Kidney epithelial cell (primary cell): ENCODE measurements around the gene ITPK1. TPM values are rescaled to one million over a fixed set of nuclear protein-coding genes. Genes with fewer than 3 reads are reported as not detected.

Source experiments
- DNase-seq: peaks from one replicate; pipeline ENCODE4 v3.0.0-alpha.2; 2010; ENCODE audit warnings: low read depth
- H3K27me3 ChIP-seq: 2 replicates; pipeline ENCODE4 v1.6.0; 2011; ENCODE audit warnings: low read length; ENCODE audit not compliant: control insufficient read depth, insufficient read depth
- H3K36me3 ChIP-seq: 2 replicates; pipeline ENCODE4 v1.5.1; 2011; ENCODE audit warnings: low read length; ENCODE audit not compliant: control insufficient read depth, insufficient read depth
- H3K4me3 ChIP-seq: 2 replicates; pipeline ENCODE4 v1.5.1; 2011; ENCODE audit warnings: low read depth, mild to moderate bottlenecking, control low read depth, low read length
- total RNA-seq: library from RNA; depleted of rRNA; stranded (reverse); fragments of >200 nt; gene quantifications from 2 replicates; pipeline ENCODE4 v1.2.3, GENCODE V29; 2015
- TF ChIP-seq, protein P1 (sequence below): IDR thresholded peaks from 2 replicates; pipeline ENCODE4 v1.5.1; 2011; ENCODE audit warnings: mild to moderate bottlenecking, moderate library complexity, low read length, control low read depth, inconsistent platforms; ENCODE audit not compliant: insufficient read depth, poor library complexity, severe bottlenecking

Gene ITPK1
- total RNA-seq, 1 donor from 2014 or later = 21.3 TPM

DNA sequence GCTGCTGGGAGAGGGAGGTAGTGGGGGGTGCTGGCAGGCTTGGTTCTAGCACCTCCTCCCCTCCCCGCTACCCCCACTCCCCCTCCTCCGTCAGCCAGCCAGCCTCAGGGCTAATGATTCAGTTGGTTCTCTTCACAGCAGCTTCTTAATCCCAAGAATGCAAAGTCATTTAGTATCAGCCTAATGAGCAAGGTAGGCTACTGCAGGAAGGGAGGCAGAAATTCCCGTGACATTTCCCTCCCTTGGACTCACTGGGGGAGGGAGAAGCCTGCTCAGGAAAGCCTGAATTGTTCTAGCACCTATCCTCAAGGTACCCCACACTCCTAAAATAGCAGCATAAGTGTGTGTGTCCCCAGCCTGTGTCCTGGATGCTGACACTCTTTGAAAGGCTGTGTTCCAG is 29.8 kb downstream of the ITPK1 start:
- DNase-seq = peak; percentile 50
- no peaks in the 10 kb centered on the region for H3K27me3 ChIP-seq
- TF ChIP-seq, protein P1, sequence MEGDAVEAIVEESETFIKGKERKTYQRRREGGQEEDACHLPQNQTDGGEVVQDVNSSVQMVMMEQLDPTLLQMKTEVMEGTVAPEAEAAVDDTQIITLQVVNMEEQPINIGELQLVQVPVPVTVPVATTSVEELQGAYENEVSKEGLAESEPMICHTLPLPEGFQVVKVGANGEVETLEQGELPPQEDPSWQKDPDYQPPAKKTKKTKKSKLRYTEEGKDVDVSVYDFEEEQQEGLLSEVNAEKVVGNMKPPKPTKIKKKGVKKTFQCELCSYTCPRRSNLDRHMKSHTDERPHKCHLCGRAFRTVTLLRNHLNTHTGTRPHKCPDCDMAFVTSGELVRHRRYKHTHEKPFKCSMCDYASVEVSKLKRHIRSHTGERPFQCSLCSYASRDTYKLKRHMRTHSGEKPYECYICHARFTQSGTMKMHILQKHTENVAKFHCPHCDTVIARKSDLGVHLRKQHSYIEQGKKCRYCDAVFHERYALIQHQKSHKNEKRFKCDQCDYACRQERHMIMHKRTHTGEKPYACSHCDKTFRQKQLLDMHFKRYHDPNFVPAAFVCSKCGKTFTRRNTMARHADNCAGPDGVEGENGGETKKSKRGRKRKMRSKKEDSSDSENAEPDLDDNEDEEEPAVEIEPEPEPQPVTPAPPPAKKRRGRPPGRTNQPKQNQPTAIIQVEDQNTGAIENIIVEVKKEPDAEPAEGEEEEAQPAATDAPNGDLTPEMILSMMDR = no peak
- H3K4me3 ChIP-seq = no peak overlapping the region
- no peaks in the 10 kb centered on the region for H3K36me3 ChIP-seq

DNA sequence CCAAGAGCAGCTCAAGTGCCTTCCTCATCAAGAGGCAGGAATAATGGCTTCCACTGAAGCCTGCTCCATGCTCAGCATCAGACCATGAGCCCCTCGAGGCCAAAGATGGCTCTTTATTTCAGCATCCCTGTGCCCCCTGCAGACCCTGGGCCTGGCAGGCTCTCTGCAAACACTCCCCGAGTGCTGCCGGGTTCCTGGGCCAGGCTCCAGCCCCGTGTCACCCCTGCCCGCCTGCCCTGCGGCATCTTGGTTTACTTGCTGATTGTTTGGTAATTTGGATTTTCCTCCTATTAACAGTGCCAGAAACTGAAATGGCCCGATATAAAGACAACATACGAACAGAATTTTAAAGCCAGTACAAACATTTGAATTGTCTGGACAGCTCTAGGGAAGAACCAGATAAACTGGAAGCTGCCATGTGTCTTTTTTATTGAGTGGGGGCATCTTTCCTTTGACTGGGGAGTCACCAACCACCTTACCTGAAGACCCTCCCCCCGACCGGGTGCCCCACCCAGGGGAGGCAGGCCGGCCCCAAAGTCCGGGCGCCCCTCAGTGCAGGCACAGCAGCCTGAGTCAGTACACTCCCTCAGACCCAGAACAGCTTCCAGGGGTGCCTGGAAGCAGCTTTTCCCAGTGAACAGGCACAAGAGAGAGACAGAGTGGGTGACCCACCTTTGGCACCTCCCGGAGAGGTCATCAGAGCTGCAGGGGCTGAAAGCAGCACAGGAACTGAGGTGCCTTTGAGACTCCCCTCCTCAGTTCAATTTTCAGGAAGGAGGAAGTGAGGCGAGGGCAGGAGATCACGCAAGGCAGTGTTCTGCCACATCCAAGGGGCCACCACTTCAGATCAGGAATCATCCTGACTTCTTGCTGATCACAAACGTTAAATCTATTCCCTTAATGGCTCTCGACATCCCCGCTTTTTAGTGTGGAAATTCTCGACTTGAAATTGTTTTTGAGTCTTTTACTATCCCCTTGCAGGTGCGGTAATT is 30.6 kb downstream of the ITPK1 start:
- Histone ChIP-seq H3K36me3 (no peaks in the 10 kb centered on the region), H3K27me3 (no peaks in the 10 kb centered on the region), H3K4me3 (no peak overlapping the region)
- DNase-seq = no peak
- TF ChIP-seq, protein P1 = no peak

DNA sequence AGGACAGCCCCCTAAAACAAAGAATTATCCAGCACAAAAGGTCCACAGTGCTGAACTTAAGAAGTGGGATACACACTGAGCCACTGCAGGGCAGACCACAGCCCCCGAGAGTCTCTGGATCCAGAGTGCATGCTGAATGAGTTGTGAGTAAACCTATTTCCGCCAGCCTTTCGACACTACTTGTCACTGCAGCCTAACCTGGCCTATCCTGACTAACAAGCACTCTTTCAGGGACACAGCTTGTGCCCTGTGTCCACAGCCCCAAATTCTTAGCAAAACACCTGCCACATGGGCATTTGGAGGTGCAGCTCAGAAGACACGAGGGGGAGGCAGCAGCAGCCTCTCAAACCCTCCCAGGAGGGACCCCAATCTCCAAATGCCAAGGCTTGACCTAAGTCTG is 31.3 kb downstream of the ITPK1 start:
- Histone ChIP-seq H3K27me3 (no peaks in the 10 kb centered on the region), H3K36me3 (no peaks in the 10 kb centered on the region), H3K4me3 (no peak overlapping the region)
- DNase-seq = no peak
- TF ChIP-seq, protein P1 = no peak

DNA sequence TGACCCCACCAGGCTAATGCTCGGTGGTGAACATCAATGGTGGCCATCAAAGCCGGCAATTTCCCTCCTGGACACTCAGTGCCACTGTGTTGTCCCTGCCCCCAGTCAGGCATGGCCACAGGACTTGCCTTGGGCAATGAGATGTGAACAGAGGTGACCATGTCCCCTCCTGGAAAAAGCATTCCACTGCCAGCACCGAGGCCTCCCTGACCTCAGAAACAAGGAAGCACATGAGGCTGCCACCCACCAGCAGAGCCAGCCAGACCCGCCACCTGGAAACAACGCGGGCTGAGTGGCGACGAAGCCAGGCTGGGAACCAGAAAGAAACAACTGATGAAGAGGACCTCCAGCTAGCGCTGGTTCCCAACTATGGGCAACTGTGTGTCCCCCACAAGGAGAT is 31.8 kb downstream of the ITPK1 start:
- DNase-seq = no peak
- TF ChIP-seq, protein P1 = no peak

DNA sequence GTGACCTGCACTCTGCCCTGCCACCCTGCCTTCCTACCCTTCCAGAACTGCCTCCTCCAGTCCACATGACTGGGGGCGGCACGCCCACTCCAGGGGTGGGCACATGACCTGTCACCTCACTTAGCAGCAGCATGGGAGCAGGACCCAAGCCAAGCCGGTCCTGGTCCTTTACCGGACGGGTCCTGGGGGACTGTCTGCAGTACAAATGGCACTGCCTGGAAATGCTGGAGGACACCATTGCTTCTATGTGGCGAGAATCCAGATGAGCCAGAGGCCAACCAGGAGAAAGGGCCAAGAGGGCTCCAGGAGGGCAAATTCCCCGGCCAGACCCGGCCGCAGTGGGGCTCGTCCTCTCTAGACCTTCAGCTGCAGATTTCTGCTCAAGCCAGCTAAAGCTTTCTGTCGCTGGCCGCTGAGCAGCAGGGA is 33.1 kb downstream of the ITPK1 start:
- no peak overlapping the region for H3K4me3 ChIP-seq
- TF ChIP-seq, protein P1 = no peak
- DNase-seq = no peak
- no peaks in the 10 kb centered on the region for H3K27me3 ChIP-seq
- no peaks in the 10 kb centered on the region for H3K36me3 ChIP-seq

More for the DNA sequence above, 31.8 kb downstream of the ITPK1 start:
- Histone ChIP-seq H3K27me3 (no peaks in the 10 kb centered on the region), H3K36me3 (no peaks in the 10 kb centered on the region), H3K4me3 (no peak overlapping the region)
